Measurements from ENCODE around the gene TNS1. TPM values are rescaled to one million over a fixed set of nuclear protein-coding genes. Genes with fewer than 3 reads are reported as not detected.

Gene TNS1
- total RNA-seq, 2 donors from 2014 or later, result 3.3 to 4.2 TPM

DNA sequence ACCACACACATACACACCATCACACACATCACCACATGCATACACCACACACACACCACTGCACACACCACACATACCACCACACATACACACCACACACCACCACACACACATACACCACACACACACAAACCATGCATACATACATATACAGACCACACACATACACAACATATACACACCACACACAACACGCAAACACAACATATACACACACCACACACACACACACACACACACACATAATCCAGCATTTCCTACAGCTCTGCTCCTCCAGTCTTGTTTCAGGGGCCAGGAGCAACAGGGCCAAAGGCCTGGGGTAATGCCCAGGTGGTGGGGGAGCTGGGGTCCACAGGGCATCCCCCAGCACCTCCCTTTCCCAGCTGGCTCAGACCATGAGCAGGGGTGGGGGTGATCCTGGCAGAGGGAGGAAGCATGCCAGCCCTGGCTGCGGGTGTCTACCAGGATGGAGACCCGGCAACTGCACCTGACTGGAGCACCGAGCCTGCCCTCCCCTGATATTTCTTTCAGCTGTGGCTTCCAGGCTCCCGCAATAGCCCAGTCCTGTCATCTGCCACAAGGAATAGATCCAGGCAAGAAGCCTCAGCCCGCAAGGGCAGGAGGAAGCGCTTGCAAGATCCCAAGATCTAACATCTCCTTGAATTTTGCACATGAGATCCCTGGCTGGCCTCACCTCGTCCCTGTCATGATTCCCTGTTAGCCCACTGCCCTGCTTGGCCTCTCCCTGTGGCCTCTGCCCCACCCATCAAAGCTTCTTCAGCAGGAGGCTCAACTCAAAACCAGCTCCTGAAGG is 196.9 kb downstream of the TNS1 start:
- no peaks in the 10 kb centered on the region for H3K4me1 ChIP-seq (ENCODE audit: control insufficient read depth, insufficient read depth, low read length)
- no peaks in the 10 kb centered on the region for H3K27me3 ChIP-seq (ENCODE audit: control insufficient read depth, insufficient read depth, low read length, poor library complexity, severe bottlenecking)
- TF ChIP-seq, protein P1, sequence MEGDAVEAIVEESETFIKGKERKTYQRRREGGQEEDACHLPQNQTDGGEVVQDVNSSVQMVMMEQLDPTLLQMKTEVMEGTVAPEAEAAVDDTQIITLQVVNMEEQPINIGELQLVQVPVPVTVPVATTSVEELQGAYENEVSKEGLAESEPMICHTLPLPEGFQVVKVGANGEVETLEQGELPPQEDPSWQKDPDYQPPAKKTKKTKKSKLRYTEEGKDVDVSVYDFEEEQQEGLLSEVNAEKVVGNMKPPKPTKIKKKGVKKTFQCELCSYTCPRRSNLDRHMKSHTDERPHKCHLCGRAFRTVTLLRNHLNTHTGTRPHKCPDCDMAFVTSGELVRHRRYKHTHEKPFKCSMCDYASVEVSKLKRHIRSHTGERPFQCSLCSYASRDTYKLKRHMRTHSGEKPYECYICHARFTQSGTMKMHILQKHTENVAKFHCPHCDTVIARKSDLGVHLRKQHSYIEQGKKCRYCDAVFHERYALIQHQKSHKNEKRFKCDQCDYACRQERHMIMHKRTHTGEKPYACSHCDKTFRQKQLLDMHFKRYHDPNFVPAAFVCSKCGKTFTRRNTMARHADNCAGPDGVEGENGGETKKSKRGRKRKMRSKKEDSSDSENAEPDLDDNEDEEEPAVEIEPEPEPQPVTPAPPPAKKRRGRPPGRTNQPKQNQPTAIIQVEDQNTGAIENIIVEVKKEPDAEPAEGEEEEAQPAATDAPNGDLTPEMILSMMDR (conservative IDR thresholded peaks at IDR 0.05), result no peak
- WGBS, 2 experiments (ENCODE audit: insufficient coverage in 1 of 2, insufficient read length in 1 of 2), result 88 to 92% methylated on average over 1 to 8 of the region's 8 CpGs
- H3K27me3 Mint-ChIP-seq (ENCODE audit: insufficient read depth), result peaks cover 23% of the 10 kb centered on the region
- H3K9me3 ChIP-seq (ENCODE audit: control insufficient read depth, low read length), result no peaks in the 10 kb centered on the region
- H3K36me3 ChIP-seq (ENCODE audit: control insufficient read depth, insufficient read depth, low read length), result no peaks in the 10 kb centered on the region
- no peak overlapping the region for H3K27ac Mint-ChIP-seq
- H3K4me3 Mint-ChIP-seq, result no peak overlapping the region
- peaks cover 6% of the 10 kb centered on the region for H3K36me3 Mint-ChIP-seq (ENCODE audit: low read depth)
- H3K4me3 ChIP-seq (ENCODE audit: low read length), result no peak overlapping the region
- H3K27ac ChIP-seq (ENCODE audit: low read depth, low read length), result no peak overlapping the region
- peaks cover 2% of the 10 kb centered on the region for H3K4me1 Mint-ChIP-seq
- no peaks in the 10 kb centered on the region for H3K9me3 Mint-ChIP-seq
- no peak overlapping the region for H3K9ac ChIP-seq (ENCODE audit: extremely low read depth, low read length, poor library complexity, severe bottlenecking)
- DNase-seq, result no peak

DNA sequence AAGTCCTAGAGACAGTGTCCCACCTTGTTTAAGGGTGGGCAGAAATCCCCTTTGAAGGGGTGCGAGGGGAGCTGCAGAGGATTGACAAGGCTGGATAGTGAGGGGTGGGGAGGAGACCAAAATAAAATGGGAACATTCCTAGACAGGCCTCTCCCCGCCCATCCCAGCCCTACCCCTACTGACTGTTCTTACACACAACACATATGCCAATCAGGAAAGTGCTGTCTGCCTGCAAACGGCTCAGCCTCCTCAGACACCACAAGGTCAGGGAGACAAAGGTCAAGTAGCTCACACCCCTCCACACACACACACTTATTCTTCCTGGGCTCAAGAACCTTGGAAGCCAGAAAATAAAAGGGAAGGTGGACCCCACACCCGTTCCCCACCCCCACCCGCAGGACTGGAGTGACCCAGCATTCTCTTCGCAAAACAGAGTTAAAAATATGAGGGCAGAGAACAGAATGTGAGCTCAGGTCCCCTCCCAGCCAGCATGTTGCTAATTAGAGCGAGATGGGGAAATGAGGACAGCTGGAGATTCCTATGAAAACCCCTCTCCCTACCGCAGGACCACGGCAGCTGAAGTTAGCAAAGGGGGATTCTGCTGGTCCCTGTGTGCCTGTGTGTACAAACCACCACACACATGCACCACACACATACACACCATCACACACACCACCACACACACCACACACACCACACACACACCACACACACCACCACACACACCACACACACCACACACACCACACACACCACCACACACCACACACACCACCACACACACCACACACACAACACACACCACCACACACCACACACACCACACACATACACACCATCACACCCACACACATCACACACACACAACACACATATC is 197.8 kb downstream of the TNS1 start:
- H3K27ac Mint-ChIP-seq, result no peak overlapping the region
- H3K36me3 ChIP-seq (ENCODE audit: control insufficient read depth, insufficient read depth, low read length), result no peaks in the 10 kb centered on the region
- H3K27me3 Mint-ChIP-seq (ENCODE audit: insufficient read depth), result peaks cover 16% of the 10 kb centered on the region
- no peak overlapping the region for H3K4me3 Mint-ChIP-seq
- H3K27me3 ChIP-seq (ENCODE audit: control insufficient read depth, insufficient read depth, low read length, poor library complexity, severe bottlenecking), result no peaks in the 10 kb centered on the region
- no peak overlapping the region for H3K27ac ChIP-seq (ENCODE audit: low read depth, low read length)
- H3K4me3 ChIP-seq (ENCODE audit: low read length), result no peak overlapping the region
- H3K4me1 ChIP-seq (ENCODE audit: control insufficient read depth, insufficient read depth, low read length), result no peaks in the 10 kb centered on the region
- no peak overlapping the region for H3K9ac ChIP-seq (ENCODE audit: extremely low read depth, low read length, poor library complexity, severe bottlenecking)
- 89% methylated on average over 7 of the region's 9 CpGs; no CpG with 5 or more reads in 1 of the 2 experiments for WGBS, 2 experiments (ENCODE audit: insufficient coverage in 1 of 2, insufficient read length in 1 of 2)
- peaks cover 2% of the 10 kb centered on the region for H3K4me1 Mint-ChIP-seq
- TF ChIP-seq, protein P1 (conservative IDR thresholded peaks at IDR 0.05), result no peak
- peaks cover 6% of the 10 kb centered on the region for H3K36me3 Mint-ChIP-seq (ENCODE audit: low read depth)
- DNase-seq, result no peak
- H3K9me3 Mint-ChIP-seq, result no peaks in the 10 kb centered on the region
- no peaks in the 10 kb centered on the region for H3K9me3 ChIP-seq (ENCODE audit: control insufficient read depth, low read length)

DNA sequence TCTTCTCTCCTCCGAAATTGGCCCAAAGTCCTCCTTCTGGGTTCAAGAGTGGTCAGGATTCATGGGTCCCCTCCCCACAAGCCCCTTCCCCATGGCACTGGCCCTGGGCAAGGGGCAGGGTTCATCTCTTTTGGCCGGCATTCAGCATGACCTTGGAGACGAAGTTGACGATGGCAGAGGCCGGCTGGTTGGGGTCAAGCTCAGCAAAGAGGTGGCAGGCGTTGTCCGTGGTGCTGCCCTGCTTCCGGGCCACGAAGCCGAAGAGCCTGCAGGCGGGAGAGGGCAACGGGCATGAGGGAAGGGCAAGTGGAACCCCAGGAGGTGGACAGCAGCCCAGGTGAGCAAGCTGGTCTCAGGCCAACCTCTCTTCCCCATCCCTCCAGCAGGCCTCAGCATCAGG is 198.5 kb downstream of the TNS1 start:
- peaks cover 10% of the 10 kb centered on the region for H3K27me3 Mint-ChIP-seq (ENCODE audit: insufficient read depth)
- Histone ChIP-seq H3K4me1 (ENCODE audit: control insufficient read depth, insufficient read depth, low read length) (no peaks in the 10 kb centered on the region), H3K27me3 (ENCODE audit: control insufficient read depth, insufficient read depth, low read length, poor library complexity, severe bottlenecking) (no peaks in the 10 kb centered on the region), H3K27ac (ENCODE audit: low read depth, low read length) (no peak overlapping the region), H3K9me3 (ENCODE audit: control insufficient read depth, low read length) (no peaks in the 10 kb centered on the region), H3K9ac (ENCODE audit: extremely low read depth, low read length, poor library complexity, severe bottlenecking) (no peak overlapping the region), H3K4me3 (ENCODE audit: low read length) (no peak overlapping the region), H3K36me3 (ENCODE audit: control insufficient read depth, insufficient read depth, low read length) (no peaks in the 10 kb centered on the region)
- peaks cover 2% of the 10 kb centered on the region for H3K4me1 Mint-ChIP-seq
- H3K4me3 Mint-ChIP-seq, result no peak overlapping the region
- TF ChIP-seq, protein P1 (conservative IDR thresholded peaks at IDR 0.05), result no peak
- 77 to 82% methylated on average over 10 to 12 of the region's 12 CpGs for WGBS, 2 experiments (ENCODE audit: insufficient coverage in 1 of 2, insufficient read length in 1 of 2)
- peaks cover 4% of the 10 kb centered on the region for H3K36me3 Mint-ChIP-seq (ENCODE audit: low read depth)
- peak; percentile 89 for DNase-seq
- no peak overlapping the region for H3K27ac Mint-ChIP-seq
- no peaks in the 10 kb centered on the region for H3K9me3 Mint-ChIP-seq
